CD1c-positive myeloid dendritic cell (primary cell): ENCODE measurements around the gene GBX2.

Source experiments
- DNase-seq: peaks from one replicate; pipeline ENCODE4 v3.0.0-alpha.2; 2016; ENCODE audit errors: extremely low spot score

GBX2 gene

GRCh38 chr2:236117861-236118269, 50.3 kb downstream of the GBX2 start:
- DNase-seq = no peak

GRCh38 chr2:236117401-236117800, 50.8 kb downstream of the GBX2 start:
- DNase-seq = no peak
